Upper lobe of left lung (tissue), 6 donors: ENCODE results near the gene CLDN6. TPM values are rescaled to one million over a fixed set of nuclear protein-coding genes. Genes with fewer than 3 reads are reported as not detected.

Experiments
- ATAC-seq, 2 donors: fragments of 200-7000 bp; cut with Tn5 transposase; one replicate each; pipeline ENCODE4 v1.9.1; 2022; ENCODE audit warnings: mild to moderate bottlenecking in 2 of 2, moderate library complexity in 2 of 2; ENCODE audit not compliant: low FRiP score in 2 of 2
- DNase-seq, 2 donors: peaks; one replicate each; pipeline ENCODE4 v3.0.0-alpha.2; 2019 to 2020
- H3K27ac ChIP-seq, 4 donors: fragments of 200-600 bp; sonication (generic); one replicate each; pipeline ENCODE4 v1.5.1; 2016 to 2019
- H3K27me3 ChIP-seq, 4 donors: fragments of 200-600 bp; sonication (generic); one replicate each; pipeline ENCODE4 v1.5.1; 2017 to 2019
- H3K36me3 ChIP-seq, 4 donors: fragments of 200-600 bp; sonication (generic); one replicate each; pipeline ENCODE4 v1.5.1; 2016 to 2019
- H3K4me1 ChIP-seq, 4 donors: fragments of 200-600 bp; sonication (generic); one replicate each; pipeline ENCODE4 v1.5.1; 2018 to 2019
- H3K4me3 ChIP-seq, 4 donors: fragments of 200-600 bp; sonication (generic); one replicate each; pipeline ENCODE4 v1.5.1; 2017 to 2019; ENCODE audit warnings: mild to moderate bottlenecking in 2 of 4, moderate library complexity in 1 of 4
- H3K9me3 ChIP-seq, 4 donors: fragments of 200-600 bp; sonication (generic); one replicate each; pipeline ENCODE4 v1.5.1; 2018 to 2019
- EP300 ChIP-seq, 4 donors: sonication (generic); formaldehyde crosslinking; IDR thresholded peaks; one replicate each; pipeline ENCODE4 v1.5.1; 2017; ENCODE audit warnings: antibody characterized with exemption in 4 of 4, control low read depth in 2 of 4
- POLR2A ChIP-seq, 4 donors: fragments of 450-650 bp; IDR thresholded peaks; one replicate each; pipeline ENCODE4 v1.5.1; 2016 to 2017; ENCODE audit warnings: antibody characterized with exemption in 4 of 4, mild to moderate bottlenecking in 2 of 4
- POLR2AphosphoS5 ChIP-seq, 2 donors: sonication (generic); formaldehyde crosslinking; IDR thresholded peaks; one replicate each; pipeline ENCODE4 v1.5.1; 2017; ENCODE audit warnings: antibody characterized with exemption in 2 of 2
- WGBS, 2 donors: methylation state at CpG; one replicate each; pipeline ENCODE4 v1.1.5; 2017 to 2018; 5-methylcytosine and 5-hydroxymethylcytosine counted together
- total RNA-seq, 6 donors: library from RNA; depleted of rRNA in 4 of 6; stranded (reverse); fragments of >200 nt in 4 of 6; gene quantifications; one replicate each; pipeline versions ENCODE4 v1.1.0 to v1.2.1, GENCODE V29; 2016 to 2021
- TF ChIP-seq, protein P1 (sequence below), 6 experiments: fragments of 450-650 bp in 4 of 6; fragments of 200-600 bp in 2 of 6; sonication (generic) in 2 of 6; IDR thresholded peaks; one replicate each; pipeline ENCODE4 v1.5.1; 2016 to 2019; ENCODE audit warnings: antibody characterized with exemption in 6 of 6
- donor health status: DM: no; HTN: no; CAD: no; lungs with moderate emphysema.
- donor health status: DM: no; HTN: yes; CAD: no; lungs with severe emphysema.

The CLDN6 gene
- total RNA-seq: 1 to 10 TPM in 1 of 6 donors, under 1 TPM in 2, not detected in 3; 0.30 to 1.9 (median 0.72) TPM

DNA sequence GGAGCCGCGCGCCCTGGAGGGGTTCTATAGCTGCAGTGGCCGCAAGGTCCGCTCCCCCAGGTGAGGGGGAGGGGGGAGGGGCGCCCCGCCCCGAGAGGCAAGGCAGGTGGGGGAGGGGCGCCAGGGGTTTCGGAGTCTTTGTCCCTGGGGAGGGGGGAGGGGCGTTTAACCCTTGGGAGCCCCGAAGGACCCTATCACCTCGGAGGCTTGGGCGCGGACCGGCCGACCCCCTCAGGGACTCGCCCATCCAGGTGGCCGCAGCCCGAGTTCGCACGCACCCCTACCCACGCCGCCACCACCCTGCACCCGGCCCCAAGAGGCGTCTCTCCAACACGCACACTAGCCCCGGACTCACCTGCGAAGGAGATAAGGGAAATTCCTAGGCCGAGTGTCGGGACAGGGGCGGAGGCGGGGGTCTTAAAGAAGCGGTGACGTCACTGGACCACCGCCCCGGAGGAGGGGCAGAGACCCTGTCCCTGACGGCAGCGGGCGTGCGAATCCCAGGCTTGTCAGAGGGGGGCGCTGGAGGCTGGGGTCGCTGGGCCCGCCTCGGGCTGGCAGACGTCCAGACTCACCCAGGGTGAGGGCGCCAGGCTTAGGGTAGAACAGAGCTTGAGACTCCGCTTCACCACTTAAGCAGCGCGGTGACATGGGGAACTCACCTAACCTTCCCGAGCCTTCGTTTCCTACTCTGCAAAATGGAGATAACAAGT lies at the start of gene CLDN6:
Gene CLDN6, minus strand, starts transcription at position 390 of the 713 bp plus-strand sequence. CDS start 2,162 bp downstream, outside the sequence.
- no peaks in the 10 kb centered on the region for H3K9me3 ChIP-seq
- 19 to 20% methylated on average over 13 to 15 of the region's 52 CpGs for WGBS, 2 donors
- H3K27me3 ChIP-seq: peaks cover 0 to 10% (median 3%) of the 10 kb centered on the region in 4 donors
- DNase-seq (no peak), ATAC-seq (no peak)
- TF ChIP-seq EP300 (IDR thresholded peaks at IDR 0.05): no peak
- no peak for TF ChIP-seq POLR2A (IDR thresholded peaks at IDR 0.05)
- no peak for TF ChIP-seq POLR2AphosphoS5 (IDR thresholded peaks at IDR 0.05)
- TF ChIP-seq, protein P1, sequence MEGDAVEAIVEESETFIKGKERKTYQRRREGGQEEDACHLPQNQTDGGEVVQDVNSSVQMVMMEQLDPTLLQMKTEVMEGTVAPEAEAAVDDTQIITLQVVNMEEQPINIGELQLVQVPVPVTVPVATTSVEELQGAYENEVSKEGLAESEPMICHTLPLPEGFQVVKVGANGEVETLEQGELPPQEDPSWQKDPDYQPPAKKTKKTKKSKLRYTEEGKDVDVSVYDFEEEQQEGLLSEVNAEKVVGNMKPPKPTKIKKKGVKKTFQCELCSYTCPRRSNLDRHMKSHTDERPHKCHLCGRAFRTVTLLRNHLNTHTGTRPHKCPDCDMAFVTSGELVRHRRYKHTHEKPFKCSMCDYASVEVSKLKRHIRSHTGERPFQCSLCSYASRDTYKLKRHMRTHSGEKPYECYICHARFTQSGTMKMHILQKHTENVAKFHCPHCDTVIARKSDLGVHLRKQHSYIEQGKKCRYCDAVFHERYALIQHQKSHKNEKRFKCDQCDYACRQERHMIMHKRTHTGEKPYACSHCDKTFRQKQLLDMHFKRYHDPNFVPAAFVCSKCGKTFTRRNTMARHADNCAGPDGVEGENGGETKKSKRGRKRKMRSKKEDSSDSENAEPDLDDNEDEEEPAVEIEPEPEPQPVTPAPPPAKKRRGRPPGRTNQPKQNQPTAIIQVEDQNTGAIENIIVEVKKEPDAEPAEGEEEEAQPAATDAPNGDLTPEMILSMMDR (IDR thresholded peaks at IDR 0.05): peak in 1 of 6 experiments; percentile 40
- H3K27ac ChIP-seq: no peak within 1 kb of the TSS
- peaks cover 32 to 49% (median 40%) of the 10 kb centered on the region in 4 donors for H3K4me1 ChIP-seq
- H3K4me3 ChIP-seq: no peak within 1 kb of the TSS
- peaks cover 0 to 5% (median 0%) of the 10 kb centered on the region in 4 donors for H3K36me3 ChIP-seq

DNA sequence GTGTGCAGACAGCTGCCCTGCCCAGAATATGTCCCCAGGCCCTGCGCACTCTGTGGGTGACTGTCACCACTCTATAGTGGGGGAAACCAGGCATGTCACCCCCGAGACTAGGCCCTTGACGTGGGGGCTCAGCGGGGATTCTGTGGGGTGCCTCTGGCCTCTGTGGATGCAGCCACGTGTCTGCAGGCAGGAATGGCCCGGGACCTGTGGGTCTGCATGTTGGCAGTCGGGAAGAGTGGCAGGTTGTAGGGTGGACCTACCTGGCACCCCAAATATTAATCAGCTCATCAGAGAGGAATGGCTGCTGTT lies 48.4 kb upstream of the CLDN6 start:
- Histone ChIP-seq H3K27ac (peak overlapping the region; percentile 86 to 90 (median 88)), H3K27me3 (no peaks in the 10 kb centered on the region), H3K36me3 (peaks cover 0 to 12% (median 6%) of the 10 kb centered on the region in 4 donors), H3K4me1 (peaks cover 22 to 38% (median 32%) of the 10 kb centered on the region in 4 donors), H3K4me3 (peak overlapping the region; percentile 33 to 56 (median 46)), H3K9me3 (no peaks in the 10 kb centered on the region)
- 43 to 70% methylated on average over 6 to 7 of the region's 7 CpGs for WGBS, 2 donors
- TF ChIP-seq POLR2AphosphoS5 (IDR thresholded peaks at IDR 0.05) (no peak), EP300 (IDR thresholded peaks at IDR 0.05) (no peak), POLR2A (IDR thresholded peaks at IDR 0.05) (no peak)
- TF ChIP-seq, protein P1 (IDR thresholded peaks at IDR 0.05): no peak
- DNase-seq: no peak
- ATAC-seq: no peak

DNA sequence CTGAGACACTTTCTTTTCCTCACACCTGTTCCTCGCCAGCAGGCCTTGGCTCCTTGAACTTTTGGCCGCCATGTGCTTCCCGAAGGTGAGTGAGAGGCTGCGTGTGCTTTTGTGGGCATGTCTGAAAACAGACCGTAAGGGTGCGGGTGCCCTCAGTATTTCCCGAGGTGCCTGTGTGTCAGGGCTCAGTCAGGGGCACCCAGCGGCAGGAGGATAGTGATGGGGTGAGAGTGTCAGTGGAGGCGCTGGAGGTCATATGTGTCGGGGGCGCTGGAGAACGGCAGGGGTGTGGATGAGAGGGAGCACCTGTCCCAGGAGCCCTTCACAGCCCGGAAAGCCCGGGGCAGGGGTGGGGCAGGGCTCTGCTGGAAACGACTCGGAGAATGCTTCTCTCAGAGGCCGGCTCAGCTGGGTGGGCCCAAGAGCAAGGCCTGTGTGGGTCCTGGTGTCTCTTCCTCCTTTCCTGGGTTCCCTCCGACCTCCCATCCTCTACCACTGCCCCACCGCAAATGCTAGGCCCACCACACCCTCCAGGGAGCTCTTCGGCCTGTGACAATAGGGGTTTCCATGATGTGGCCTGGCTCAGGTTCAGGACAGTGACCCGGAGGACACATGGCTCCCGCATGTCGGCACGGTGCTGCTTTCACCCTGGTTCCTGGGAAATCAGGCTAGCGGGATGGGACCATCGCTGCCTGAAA lies 47.9 kb upstream of the CLDN6 start:
- ATAC-seq (peak; percentile 3 to 17), DNase-seq (no peak)
- no peaks in the 10 kb centered on the region for H3K9me3 ChIP-seq
- H3K27me3 ChIP-seq: no peaks in the 10 kb centered on the region
- peak overlapping the region; percentile 33 to 56 (median 46) for H3K4me3 ChIP-seq
- H3K4me1 ChIP-seq: peaks cover 22 to 38% (median 32%) of the 10 kb centered on the region in 4 donors
- 48 to 58% methylated on average over 18 to 26 of the region's 26 CpGs for WGBS, 2 donors
- peaks cover 0 to 12% (median 6%) of the 10 kb centered on the region in 4 donors for H3K36me3 ChIP-seq
- H3K27ac ChIP-seq: peak overlapping the region; percentile 86 to 90 (median 88)
- TF ChIP-seq POLR2AphosphoS5 (IDR thresholded peaks at IDR 0.05) (no peak), EP300 (IDR thresholded peaks at IDR 0.05) (no peak), POLR2A (IDR thresholded peaks at IDR 0.05) (no peak)
- TF ChIP-seq, protein P1 (IDR thresholded peaks at IDR 0.05): no peak

DNA sequence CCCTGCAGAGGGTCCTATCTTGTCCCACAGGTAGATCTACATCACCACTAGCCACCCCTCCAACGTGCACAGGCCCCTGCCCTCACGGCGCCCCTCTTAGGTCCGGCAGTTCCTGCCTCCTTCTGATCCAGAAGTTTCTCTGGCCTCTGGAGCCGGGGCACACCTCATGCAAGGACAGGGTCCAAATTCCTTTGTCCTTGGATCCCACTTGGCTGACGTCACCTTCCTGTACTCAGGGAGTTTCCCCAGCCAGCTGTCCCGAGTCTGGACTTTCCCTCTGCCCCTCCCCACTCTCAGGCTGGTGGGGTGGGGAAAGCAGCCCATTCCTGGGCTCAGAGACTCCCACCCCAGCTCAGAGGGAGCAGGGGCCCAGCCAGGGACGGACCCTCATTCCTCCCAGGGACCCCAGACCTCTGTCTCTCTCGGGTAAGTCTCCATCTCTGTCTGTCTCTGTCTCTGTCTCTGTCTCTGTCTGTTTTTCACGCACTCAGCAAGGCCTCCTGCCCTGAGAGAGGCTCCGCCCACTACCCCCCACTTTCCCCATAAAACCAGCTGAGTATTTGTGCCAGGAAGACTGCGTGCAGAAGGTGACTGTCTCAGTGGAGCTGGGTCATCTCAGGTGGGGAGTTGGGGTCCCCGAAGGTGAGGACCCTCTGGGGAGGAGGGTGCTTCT lies 47.2 kb upstream of the CLDN6 start, which contains the start of gene IL32:
Gene IL32, plus strand, starts transcription at position 572 of the 673 bp plus-strand sequence. CDS start 172 bp downstream, outside the sequence.
- WGBS, 2 donors: 42 to 50% methylated on average over 12 to 13 of the region's 13 CpGs
- peak; percentile 56 to 91 for TF ChIP-seq POLR2AphosphoS5 (IDR thresholded peaks at IDR 0.05)
- TF ChIP-seq EP300 (IDR thresholded peaks at IDR 0.05): peak in 2 of 4 donors; percentile 89 to 92
- TF ChIP-seq POLR2A (IDR thresholded peaks at IDR 0.05): peak in 3 of 4 donors; percentile 52 to 67 (median 63)
- TF ChIP-seq, protein P1 (IDR thresholded peaks at IDR 0.05): no peak
- peak; percentile 44 to 84 for ATAC-seq

More for the DNA sequence above, 47.2 kb upstream of the CLDN6 start, which contains the start of gene IL32:
- H3K9me3 ChIP-seq: no peaks in the 10 kb centered on the region
- peak within 1 kb of the TSS; percentile 33 to 56 (median 46) for H3K4me3 ChIP-seq
- peak within 1 kb of the TSS; percentile 86 to 90 (median 88) for H3K27ac ChIP-seq
- H3K4me1 ChIP-seq: peaks cover 22 to 40% (median 36%) of the 10 kb centered on the region in 4 donors
- H3K27me3 ChIP-seq: no peaks in the 10 kb centered on the region
- peaks cover 0 to 12% (median 6%) of the 10 kb centered on the region in 4 donors for H3K36me3 ChIP-seq
- peak in 1 of 2 donors; percentile 85 for DNase-seq
